ENCODE measurements around the gene CLDN24. TPM values are rescaled to one million over a fixed set of nuclear protein-coding genes. Genes with fewer than 3 reads are reported as not detected.
A peak's percentile ranks its signal among the peaks of the same experiment; 100 is the strongest.

CLDN24 gene
- polyA plus RNA-seq, 1 experiment: not detected

DNA sequence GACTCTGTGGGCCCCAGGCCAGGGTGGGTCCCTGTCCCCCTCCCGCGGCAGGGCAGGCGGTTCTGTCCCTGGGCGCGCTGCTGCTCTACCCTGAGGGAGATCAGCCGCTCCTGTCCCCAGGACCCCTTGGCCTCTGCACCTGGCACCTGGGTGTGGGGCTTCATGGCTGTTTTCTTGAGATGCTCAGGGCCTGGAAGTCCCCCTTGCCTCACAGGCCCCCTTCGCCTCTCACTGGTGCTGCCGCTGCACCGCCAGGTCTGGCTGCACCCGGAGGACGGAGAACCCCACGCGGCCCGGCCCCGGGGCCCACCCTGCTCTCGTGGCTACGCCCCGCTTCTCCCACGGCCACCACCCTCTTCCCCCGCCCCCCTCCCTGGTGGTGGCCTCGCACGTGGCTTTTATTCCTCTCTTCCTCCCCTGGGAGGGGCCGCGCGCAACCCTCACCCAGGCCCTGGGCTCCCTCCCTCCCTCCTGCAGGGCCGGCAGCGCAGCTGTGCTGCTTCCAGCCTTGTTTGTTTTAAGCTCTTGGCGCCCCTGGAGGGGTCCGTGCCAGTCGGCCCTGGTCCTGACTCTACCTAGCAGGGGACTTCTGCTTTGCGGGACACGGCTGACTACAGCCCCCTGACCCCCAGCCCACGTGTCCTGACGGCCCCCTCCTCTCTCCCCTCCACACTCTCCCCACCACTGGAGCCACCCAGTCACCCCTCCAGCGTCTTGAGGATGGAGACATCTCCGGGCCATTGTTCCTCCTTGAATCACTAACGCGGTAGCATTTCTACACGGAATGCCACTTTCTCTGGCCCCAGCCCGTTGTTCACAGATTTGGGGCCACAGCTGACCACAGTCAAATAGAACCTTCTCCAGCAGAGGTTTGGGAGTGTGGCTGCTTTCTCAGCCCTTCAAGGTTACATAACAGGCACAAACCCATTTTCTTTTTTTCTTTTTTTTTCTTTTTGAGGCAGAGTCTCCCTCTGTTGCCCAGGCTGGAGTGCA, 20.6 kb upstream of the CLDN24 start:
- Histone ChIP-seq H3K27ac (ENCODE audit: low read depth, low read length) (no peak overlapping the region), H3K9me3 (ENCODE audit: control insufficient read depth, insufficient read depth, low read length) (no peaks in the 10 kb centered on the region; the same call in 1 of the 2 replicates), H3K4me3 (ENCODE audit: low read depth, low read length) (no peak overlapping the region), H3K27me3 (ENCODE audit: control insufficient read depth, insufficient read depth, low read length) (no peaks in the 10 kb centered on the region)
- no peak for DNase-seq (ENCODE audit: low read depth, low spot score)
- ChIA-PET CTCF (no interaction called here), POLR2A (interaction anchor here (0.7 kb wide), 1 partner anchor 56 kb away, joined by 8 read pairs; no protein-coding TSS in a partner anchor)
- TF ChIP-seq, protein P1, sequence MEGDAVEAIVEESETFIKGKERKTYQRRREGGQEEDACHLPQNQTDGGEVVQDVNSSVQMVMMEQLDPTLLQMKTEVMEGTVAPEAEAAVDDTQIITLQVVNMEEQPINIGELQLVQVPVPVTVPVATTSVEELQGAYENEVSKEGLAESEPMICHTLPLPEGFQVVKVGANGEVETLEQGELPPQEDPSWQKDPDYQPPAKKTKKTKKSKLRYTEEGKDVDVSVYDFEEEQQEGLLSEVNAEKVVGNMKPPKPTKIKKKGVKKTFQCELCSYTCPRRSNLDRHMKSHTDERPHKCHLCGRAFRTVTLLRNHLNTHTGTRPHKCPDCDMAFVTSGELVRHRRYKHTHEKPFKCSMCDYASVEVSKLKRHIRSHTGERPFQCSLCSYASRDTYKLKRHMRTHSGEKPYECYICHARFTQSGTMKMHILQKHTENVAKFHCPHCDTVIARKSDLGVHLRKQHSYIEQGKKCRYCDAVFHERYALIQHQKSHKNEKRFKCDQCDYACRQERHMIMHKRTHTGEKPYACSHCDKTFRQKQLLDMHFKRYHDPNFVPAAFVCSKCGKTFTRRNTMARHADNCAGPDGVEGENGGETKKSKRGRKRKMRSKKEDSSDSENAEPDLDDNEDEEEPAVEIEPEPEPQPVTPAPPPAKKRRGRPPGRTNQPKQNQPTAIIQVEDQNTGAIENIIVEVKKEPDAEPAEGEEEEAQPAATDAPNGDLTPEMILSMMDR (IDR thresholded peaks at IDR 0.05; ENCODE audit: low read depth, low read length): no peak

DNA sequence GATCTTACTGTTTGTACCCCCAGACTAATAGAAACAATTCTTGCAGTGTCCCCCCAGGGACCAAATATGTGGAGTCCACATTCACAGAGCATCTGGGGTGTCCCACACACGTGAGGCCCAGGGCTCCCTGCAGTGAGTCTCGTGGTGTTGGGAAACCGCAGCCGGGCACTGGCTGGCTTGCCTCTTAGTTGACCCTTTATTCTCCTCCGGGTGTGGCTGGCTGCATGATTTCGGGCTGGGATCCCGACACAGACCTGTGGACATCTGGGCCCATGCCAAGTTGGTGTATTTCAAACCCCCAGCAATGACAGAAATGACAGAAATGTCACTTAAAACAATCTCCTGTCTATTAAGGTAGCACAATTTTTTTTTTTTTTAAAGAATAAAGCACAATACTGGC, 15.6 kb upstream of the CLDN24 start:
- ChIA-PET POLR2A (no interaction called here), CTCF (no interaction called here)
- Histone ChIP-seq H3K27ac (ENCODE audit: low read depth, low read length) (no peak overlapping the region), H3K27me3 (ENCODE audit: control insufficient read depth, insufficient read depth, low read length) (no peaks in the 10 kb centered on the region), H3K9me3 (ENCODE audit: control insufficient read depth, insufficient read depth, low read length) (peaks cover 3% of the 10 kb centered on the region; the same call in 1 of the 2 replicates), H3K4me3 (ENCODE audit: low read depth, low read length) (no peak overlapping the region)
- TF ChIP-seq, protein P1 (IDR thresholded peaks at IDR 0.05; ENCODE audit: low read depth, low read length): no peak
- DNase-seq (ENCODE audit: low read depth, low spot score): no peak

DNA sequence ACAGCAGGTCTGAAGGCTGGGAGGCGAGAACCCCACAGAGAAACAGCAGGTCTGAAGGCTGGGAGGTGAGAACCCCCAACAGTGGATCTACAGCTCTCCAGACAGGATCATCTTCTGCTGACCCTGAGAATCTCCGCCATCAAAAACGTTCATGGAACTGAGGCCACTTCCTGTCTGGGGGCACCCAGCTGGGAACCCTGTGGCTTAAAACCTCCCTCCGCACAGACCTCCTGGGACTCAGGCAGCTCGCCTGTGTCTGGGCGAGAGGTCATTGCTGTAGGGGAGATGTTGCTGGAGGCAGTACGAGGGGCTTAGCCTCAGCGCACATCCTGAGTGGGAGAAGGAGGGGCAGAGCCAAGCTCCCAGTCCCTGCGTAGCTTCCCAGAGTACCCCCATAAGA, 15.1 kb upstream of the CLDN24 start:
- ChIA-PET POLR2A (no interaction called here), CTCF (no interaction called here)
- H3K4me3 ChIP-seq (ENCODE audit: low read depth, low read length): no peak overlapping the region
- no peak overlapping the region for H3K27ac ChIP-seq (ENCODE audit: low read depth, low read length)
- H3K27me3 ChIP-seq (ENCODE audit: control insufficient read depth, insufficient read depth, low read length): no peaks in the 10 kb centered on the region
- peaks cover 3% of the 10 kb centered on the region; the same call in 1 of the 2 replicates for H3K9me3 ChIP-seq (ENCODE audit: control insufficient read depth, insufficient read depth, low read length)
- TF ChIP-seq, protein P1 (IDR thresholded peaks at IDR 0.05; ENCODE audit: low read depth, low read length): no peak
- DNase-seq (ENCODE audit: low read depth, low spot score): no peak

DNA sequence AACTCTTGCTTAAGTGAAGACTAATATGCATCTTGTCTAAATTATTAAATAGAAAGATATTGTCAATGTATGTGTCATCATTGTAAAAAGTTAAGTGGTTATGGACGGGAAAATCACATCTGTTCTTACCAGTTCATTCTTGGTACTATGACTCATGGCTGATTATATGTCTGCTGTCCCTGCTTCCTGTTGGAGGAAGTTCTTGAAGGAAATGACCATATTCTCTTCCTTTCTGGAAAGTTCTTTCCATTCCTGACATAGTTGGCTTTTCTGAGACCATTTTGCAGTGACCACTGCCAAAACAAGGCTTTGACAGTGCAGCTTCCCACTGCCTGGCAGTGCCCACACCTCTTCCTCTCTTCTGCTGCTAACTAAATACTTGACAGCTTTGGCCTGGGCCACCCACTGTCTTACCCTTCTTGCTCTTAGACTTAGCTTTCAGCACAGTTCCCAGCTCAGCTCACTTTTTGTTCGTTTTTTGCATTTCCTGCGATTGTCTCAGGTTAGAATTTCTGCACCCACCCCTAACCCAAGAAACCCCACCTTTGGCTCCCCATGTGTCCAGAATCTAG, 13.2 kb upstream of the CLDN24 start:
- no peak overlapping the region for H3K4me3 ChIP-seq (ENCODE audit: low read depth, low read length)
- no peaks in the 10 kb centered on the region for H3K27me3 ChIP-seq (ENCODE audit: control insufficient read depth, insufficient read depth, low read length)
- DNase-seq (ENCODE audit: low read depth, low spot score): peak; percentile 75
- TF ChIP-seq, protein P1 (IDR thresholded peaks at IDR 0.05; ENCODE audit: low read depth, low read length): no peak
- H3K27ac ChIP-seq (ENCODE audit: low read depth, low read length): peak overlapping the region; percentile 85
- POLR2A ChIA-PET: no interaction called here
- H3K9me3 ChIP-seq (ENCODE audit: control insufficient read depth, insufficient read depth, low read length): peaks cover 5% of the 10 kb centered on the region
- CTCF ChIA-PET: interaction anchor here (0.6 kb wide), 1 partner anchor 92 kb away, joined by 3 read pairs; no protein-coding TSS in a partner anchor

DNA sequence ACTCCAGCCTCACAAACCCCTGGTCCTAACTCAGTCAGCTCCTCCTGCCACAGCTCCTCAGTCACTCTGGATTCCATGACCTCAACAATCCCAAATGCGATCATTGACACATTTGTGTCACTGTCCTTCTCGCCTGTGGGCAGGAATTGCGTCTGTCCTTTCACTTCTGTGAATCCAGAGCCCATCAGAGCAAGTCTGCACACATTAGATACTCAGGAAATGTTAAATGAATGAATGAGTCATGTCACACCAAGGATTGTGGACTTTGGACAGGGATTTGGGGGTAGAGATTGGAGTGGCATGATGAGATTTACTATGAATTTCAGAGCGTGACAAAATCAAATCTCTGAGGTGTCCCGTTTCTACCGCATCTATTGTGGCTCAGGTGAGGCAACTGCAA, 11.8 kb upstream of the CLDN24 start:
- ChIA-PET POLR2A (no interaction called here), CTCF (no interaction called here)
- peaks cover 12% of the 10 kb centered on the region for H3K9me3 ChIP-seq (ENCODE audit: control insufficient read depth, insufficient read depth, low read length)
- no peak for DNase-seq (ENCODE audit: low read depth, low spot score)
- TF ChIP-seq, protein P1 (IDR thresholded peaks at IDR 0.05; ENCODE audit: low read depth, low read length): no peak
- no peak overlapping the region for H3K27ac ChIP-seq (ENCODE audit: low read depth, low read length)
- no peak overlapping the region for H3K4me3 ChIP-seq (ENCODE audit: low read depth, low read length)
- no peaks in the 10 kb centered on the region for H3K27me3 ChIP-seq (ENCODE audit: control insufficient read depth, insufficient read depth, low read length)
